Prostate gland (tissue), 2 donors: Measurements from ENCODE around the gene RHCE. TPM values are rescaled to one million over a fixed set of nuclear protein-coding genes. Genes with fewer than 3 reads are reported as not detected.
"Not testable (repeated sequence)": the region's sequence is repeated elsewhere in the genome, so short reads cannot be mapped to it uniquely, and the experiment has no call there.

Experiments used
- DNase-seq: peaks from one replicate; pipeline ENCODE4 v3.0.0-alpha.2; 2019; ENCODE audit warnings: low spot score
- H3K27ac ChIP-seq, 2 donors: fragments of 200-600 bp; sonication (generic); 2 replicates each; pipeline ENCODE4 v1.5.1; 2017 to 2019
- H3K27me3 ChIP-seq: fragments of 200-600 bp; sonication (generic); replicated peaks from 2 replicates; pipeline ENCODE4 v1.5.1; 2019; ENCODE audit not compliant: insufficient read depth
- H3K36me3 ChIP-seq, 2 donors: fragments of 200-600 bp; sonication (generic); 1 replicate in 1 of 2; 2 replicates in 1 of 2; pipeline versions ENCODE4 v1.5.1 to v1.8.1; 2017 to 2019
- H3K4me1 ChIP-seq: fragments of 200-600 bp; sonication (generic); replicated peaks from 2 replicates; pipeline ENCODE4 v1.5.1; 2019
- H3K4me3 ChIP-seq, 2 donors: fragments of 200-600 bp; sonication (generic); 2 replicates each; pipeline ENCODE4 v1.5.1; 2017 to 2019
- H3K9me3 ChIP-seq: fragments of 200-600 bp; sonication (generic); 2 replicates; pipeline ENCODE4 v1.5.1; 2017
- WGBS: methylation state at CpG from one replicate; pipeline ENCODE4 v1.1.5; 2018; 5-methylcytosine and 5-hydroxymethylcytosine counted together
- intact Hi-C: fragments of 100-400 bp; cut with DNase I; formaldehyde crosslinking; loops from one replicate; pipeline ENCODE4 v1.14.2; 2022
- total RNA-seq, 2 donors: library from RNA; depleted of rRNA; stranded (reverse); fragments of >200 nt; gene quantifications; one replicate each; pipeline ENCODE4 v1.1.0, GENCODE V29; 2016

The RHCE gene
- total RNA-seq, 2 donors from 2014 or later, result 2.4 to 3.9 TPM

DNA sequence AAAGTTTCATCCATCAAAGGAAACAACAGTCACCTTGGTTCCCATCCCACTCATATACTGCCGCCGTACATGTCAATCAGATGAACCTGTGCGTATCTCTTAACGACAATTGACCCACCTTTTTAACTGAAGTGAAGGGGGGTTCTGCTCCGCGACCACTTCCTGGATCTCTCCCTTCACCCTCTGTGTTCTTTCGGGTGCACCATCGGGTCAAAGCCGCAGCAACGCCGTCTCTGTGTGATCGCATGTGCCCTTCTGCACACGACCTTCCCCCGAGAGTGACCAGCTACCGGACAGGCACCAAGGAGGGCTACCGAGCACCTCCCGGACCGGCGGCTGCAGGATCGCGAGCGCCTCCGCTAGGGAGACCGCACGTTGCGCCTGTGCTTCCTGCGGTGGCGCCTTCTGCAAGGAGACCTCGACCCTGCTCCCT, 83.7 kb downstream of the RHCE start:
- intact Hi-C loops, H3K27ac ChIP-seq, H3K36me3 ChIP-seq, H3K27me3 ChIP-seq, H3K4me1 ChIP-seq, DNase-seq, H3K9me3 ChIP-seq: not testable (repeated sequence)
- under 1% methylated on average over 11 of the region's 29 CpGs for WGBS
- H3K4me3 ChIP-seq, result peak overlapping the region; percentile 45

DNA sequence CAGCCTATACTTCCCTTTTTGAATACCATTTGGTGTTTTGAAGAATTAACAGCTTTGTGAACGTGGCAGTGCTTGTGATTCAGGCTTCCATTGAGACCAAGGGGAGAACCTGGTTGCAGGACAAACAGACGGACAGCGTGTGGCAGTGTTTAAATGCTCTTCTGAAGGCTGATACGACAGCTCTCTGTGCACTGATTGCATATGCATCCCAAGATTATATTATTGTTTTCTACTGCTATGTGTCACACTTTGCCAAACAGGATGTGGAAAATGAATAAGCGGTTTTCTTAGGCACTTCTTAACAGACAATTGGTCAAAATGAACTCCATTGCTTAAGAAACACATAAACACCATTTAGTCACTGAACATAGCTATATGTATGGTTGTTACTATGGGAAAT, 90.7 kb downstream of the RHCE start:
- DNase-seq, H3K4me1 ChIP-seq, H3K9me3 ChIP-seq, H3K4me3 ChIP-seq, H3K27me3 ChIP-seq, H3K27ac ChIP-seq, intact Hi-C loops, H3K36me3 ChIP-seq: not testable (repeated sequence)
- 73% methylated on average over 5 of the region's 5 CpGs for WGBS

DNA sequence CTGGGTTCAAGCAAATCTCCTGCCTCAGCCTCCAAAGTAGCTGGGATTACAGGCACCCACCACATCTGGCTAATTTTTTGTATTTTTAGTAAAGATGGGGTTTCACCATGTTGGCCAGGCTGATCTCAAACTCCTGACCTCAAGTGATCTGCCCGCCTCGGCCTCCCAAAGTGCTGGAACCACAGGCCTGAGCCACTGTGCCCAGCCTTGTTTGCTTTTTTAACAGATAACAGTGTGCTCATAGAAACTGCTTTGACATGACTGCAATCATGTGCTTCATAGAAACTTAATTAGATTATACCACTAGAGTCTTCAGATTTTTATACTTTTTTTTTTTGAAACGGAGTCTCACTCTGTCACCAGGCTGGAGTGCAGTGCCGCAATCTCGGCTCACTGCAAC, 91.3 kb downstream of the RHCE start:
- H3K4me3 ChIP-seq, intact Hi-C loops, H3K4me1 ChIP-seq, H3K9me3 ChIP-seq, DNase-seq, H3K36me3 ChIP-seq, H3K27me3 ChIP-seq: not testable (repeated sequence)
- H3K27ac ChIP-seq, result peak overlapping the region in 1 of 2 donors; percentile 22
- WGBS, result 88% methylated on average over 5 of the region's 5 CpGs

GRCh38 chr1:25328791-25329185, 91.8 kb downstream of the RHCE start:
- H3K27ac ChIP-seq, H3K27me3 ChIP-seq, H3K9me3 ChIP-seq, H3K4me1 ChIP-seq, H3K36me3 ChIP-seq, DNase-seq, intact Hi-C loops, H3K4me3 ChIP-seq: not testable (repeated sequence)
- WGBS, result 21% methylated on average over 4 of the region's 4 CpGs

- H3K36me3 ChIP-seq, DNase-seq, H3K27me3 ChIP-seq, H3K4me3 ChIP-seq, H3K27ac ChIP-seq, H3K9me3 ChIP-seq, H3K4me1 ChIP-seq, intact Hi-C loops: not testable (repeated sequence)
- WGBS, result no CpG with 5 or more reads among the region's 17 CpGs
Measured at GRCh38 chr1:25327864-25328790, 92.5 kb downstream of the RHCE start.

DNA sequence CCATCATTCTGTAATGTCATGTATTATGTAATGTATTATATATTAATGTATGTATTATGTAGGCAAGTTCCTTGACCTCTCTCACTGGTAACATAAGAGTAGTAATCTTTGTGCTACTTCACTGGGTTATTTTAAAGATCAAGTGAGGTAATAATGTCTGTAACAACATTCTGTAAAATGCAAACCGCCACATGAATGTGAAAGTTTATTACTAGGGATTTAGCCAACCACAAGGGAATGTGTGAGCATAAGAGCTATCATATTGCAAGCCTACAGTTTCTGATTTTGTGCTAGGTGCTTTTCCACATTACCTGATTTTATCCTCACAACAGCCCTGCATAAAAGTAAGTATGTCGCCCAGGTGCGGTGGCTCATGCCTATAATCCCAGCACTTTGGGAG, 96.2 kb downstream of the RHCE start:
- H3K27me3 ChIP-seq, H3K4me3 ChIP-seq, DNase-seq, H3K36me3 ChIP-seq, H3K27ac ChIP-seq, H3K9me3 ChIP-seq, intact Hi-C loops, H3K4me1 ChIP-seq: not testable (repeated sequence)
- 79% methylated on average over 3 of the region's 3 CpGs for WGBS

DNA sequence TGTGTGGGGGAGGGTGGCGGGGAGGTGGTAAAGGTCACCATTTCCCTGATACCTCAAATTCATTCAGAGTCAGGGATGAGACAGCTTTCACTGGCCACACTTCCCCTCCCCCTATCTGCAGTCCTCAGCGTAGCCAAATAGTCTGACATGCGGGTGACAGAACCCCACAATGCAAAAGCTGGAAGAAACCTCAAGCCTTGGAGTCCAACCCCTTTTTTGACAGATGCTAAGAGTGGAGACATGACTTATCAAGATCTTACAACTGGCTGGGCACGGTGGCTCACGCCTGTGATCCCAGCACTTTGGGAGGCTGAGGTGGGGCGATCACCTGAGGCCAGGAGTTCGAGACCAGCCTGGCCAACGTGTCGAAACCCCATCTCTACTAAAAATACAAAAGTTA, 98.5 kb downstream of the RHCE start:
- DNase-seq, H3K27ac ChIP-seq, intact Hi-C loops: not testable (repeated sequence)

GRCh38 chr1:25320314-25320938, 100.2 kb downstream of the RHCE start:
- H3K27ac ChIP-seq, H3K4me1 ChIP-seq, H3K36me3 ChIP-seq, H3K4me3 ChIP-seq, DNase-seq, intact Hi-C loops, H3K9me3 ChIP-seq, H3K27me3 ChIP-seq: not testable (repeated sequence)
- 81% methylated on average over 9 of the region's 9 CpGs for WGBS

More for the DNA sequence above, 98.5 kb downstream of the RHCE start:
- not testable (repeated sequence) for H3K36me3 ChIP-seq, H3K4me3 ChIP-seq, H3K9me3 ChIP-seq, H3K4me1 ChIP-seq, H3K27me3 ChIP-seq
- WGBS, result 87% methylated on average over 9 of the region's 9 CpGs

- H3K4me1 ChIP-seq, H3K27me3 ChIP-seq, H3K36me3 ChIP-seq, H3K9me3 ChIP-seq, H3K4me3 ChIP-seq, H3K27ac ChIP-seq, DNase-seq, intact Hi-C loops: not testable (repeated sequence)
Measured at GRCh38 chr1:25312806-25313470, 107.7 kb downstream of the RHCE start.

Other genes with a start within 250 kb of the RHCE start
- 10 to 100 TPM; 46.5 to 51.0 TPM for gene SYF2, start 188.3 kb downstream of the RHCE start, total RNA-seq
- gene RSRP1, start 173.4 kb downstream of the RHCE start, total RNA-seq, result 100 to 1,000 TPM; 114 to 145 TPM
- not detected for gene RHD, start 148.3 kb downstream of the RHCE start, total RNA-seq
- 10 to 100 TPM; 70.0 to 90.6 TPM for gene TMEM50A, start 82.5 kb downstream of the RHCE start, total RNA-seq
- 10 to 100 TPM; 25.5 to 31.0 TPM for gene MACO1, start 10.1 kb upstream of the RHCE start, total RNA-seq
- gene LDLRAP1, start 122.8 kb upstream of the RHCE start, total RNA-seq, result 10 to 100 TPM; 37.8 to 56.3 TPM
- 10 to 100 TPM; 22.8 to 34.4 TPM for gene MAN1C1, start 196.0 kb upstream of the RHCE start, total RNA-seq